Vagina (tissue), 2 donors: ENCODE measurements around the gene KMT2E. TPM values are rescaled to one million over a fixed set of nuclear protein-coding genes. Genes with fewer than 3 reads are reported as not detected.

Source experiments
- DNase-seq, 2 donors: peaks; one replicate each; pipeline ENCODE4 v3.0.0-alpha.2; 2017; ENCODE audit errors: extremely low spot score in 2 of 2
- H3K27ac ChIP-seq: fragments of 200-600 bp; sonication (generic); one replicate; pipeline ENCODE4 v1.5.1; 2019
- H3K27me3 ChIP-seq: fragments of 200-600 bp; sonication (generic); one replicate; pipeline ENCODE4 v1.5.1; 2019
- H3K36me3 ChIP-seq, 2 donors: fragments of 200-600 bp; sonication (generic); one replicate each; pipeline ENCODE4 v1.5.1; 2017 to 2019
- H3K4me1 ChIP-seq: fragments of 200-600 bp; sonication (generic); one replicate; pipeline ENCODE4 v1.5.1; 2019
- H3K4me3 ChIP-seq, 2 donors: fragments of 200-600 bp; sonication (generic); 1 replicate in 1 of 2; 2 replicates in 1 of 2; pipeline ENCODE4 v1.5.1; 2016 to 2019
- H3K9me3 ChIP-seq: fragments of 200-600 bp; sonication (generic); one replicate; pipeline ENCODE4 v1.5.1; 2019
- CTCF ChIP-seq, 3 experiments: fragments of 450-650 bp in 2 of 3; fragments of 200-600 bp in 1 of 3; sonication (generic) in 1 of 3; IDR thresholded peaks; one replicate each; pipeline ENCODE4 v1.5.1; 2017 to 2019; ENCODE audit warnings: antibody characterized with exemption in 3 of 3, mild to moderate bottlenecking in 2 of 3, moderate library complexity in 2 of 3
- POLR2A ChIP-seq, 2 donors: fragments of 450-650 bp; IDR thresholded peaks; one replicate each; pipeline ENCODE4 v1.6.1; 2017; ENCODE audit warnings: antibody characterized with exemption in 2 of 2, mild to moderate bottlenecking in 2 of 2, moderate library complexity in 2 of 2
- POLR2AphosphoS5 ChIP-seq, 2 donors: sonication (generic); formaldehyde crosslinking; IDR thresholded peaks; one replicate each; pipeline ENCODE4 v1.9.0; 2017; ENCODE audit warnings: antibody characterized with exemption in 2 of 2, mild to moderate bottlenecking in 2 of 2, low read depth in 1 of 2; ENCODE audit not compliant: insufficient read depth in 1 of 2
- intact Hi-C: fragments of 100-400 bp; cut with DNase I; formaldehyde crosslinking; loops from one replicate; pipeline ENCODE4 v1.15.1; 2023
- total RNA-seq: library from RNA; depleted of rRNA; stranded (reverse); fragments of >200 nt; gene quantifications from one replicate; pipeline ENCODE4 v1.2.3, GENCODE V29; 2016

The KMT2E gene
- total RNA-seq, 1 donor from 2014 or later = 98.7 TPM

GRCh38 chr7:105098863-105099515 lies 85.0 kb downstream of the KMT2E start:
- DNase-seq = no peak
- peaks cover 40% of the 10 kb centered on the region for H3K4me1 ChIP-seq
- intact Hi-C loops = no loop called here
- no peak overlapping the region for H3K4me3 ChIP-seq
- H3K9me3 ChIP-seq = no peaks in the 10 kb centered on the region
- H3K36me3 ChIP-seq = peaks cover 0 to 20% of the 10 kb centered on the region in 2 donors
- H3K27me3 ChIP-seq = no peaks in the 10 kb centered on the region
- H3K27ac ChIP-seq = no peak overlapping the region
- no peak for TF ChIP-seq CTCF (IDR thresholded peaks at IDR 0.05)
- peak in 1 of 2 donors; percentile 35 for TF ChIP-seq POLR2AphosphoS5 (IDR thresholded peaks at IDR 0.05; ENCODE audit: insufficient read depth in 1 of 2, low read depth in 1 of 2)

GRCh38 chr7:105101864-105102263 lies 87.9 kb downstream of the KMT2E start:
- Histone ChIP-seq H3K4me1 (peaks cover 35% of the 10 kb centered on the region), H3K36me3 (peaks cover 0 to 36% of the 10 kb centered on the region in 2 donors), H3K4me3 (no peak overlapping the region), H3K9me3 (no peaks in the 10 kb centered on the region), H3K27ac (no peak overlapping the region), H3K27me3 (no peaks in the 10 kb centered on the region)
- DNase-seq = no peak
- intact Hi-C loops = no loop called here
- TF ChIP-seq POLR2A (IDR thresholded peaks at IDR 0.05) (no peak), POLR2AphosphoS5 (IDR thresholded peaks at IDR 0.05; ENCODE audit: insufficient read depth in 1 of 2, low read depth in 1 of 2) (no peak), CTCF (IDR thresholded peaks at IDR 0.05) (no peak)

GRCh38 chr7:105102557-105103352 lies 88.8 kb downstream of the KMT2E start:
- peaks cover 0 to 44% of the 10 kb centered on the region in 2 donors for H3K36me3 ChIP-seq

GRCh38 chr7:105105579-105105978 lies 91.6 kb downstream of the KMT2E start:
- Histone ChIP-seq H3K4me1 (peaks cover 9% of the 10 kb centered on the region), H3K27ac (no peak overlapping the region), H3K27me3 (no peaks in the 10 kb centered on the region), H3K4me3 (no peak overlapping the region), H3K9me3 (no peaks in the 10 kb centered on the region), H3K36me3 (peaks cover 0 to 59% of the 10 kb centered on the region in 2 donors)
- DNase-seq = no peak
- TF ChIP-seq CTCF (IDR thresholded peaks at IDR 0.05) = no peak
- TF ChIP-seq POLR2AphosphoS5 (IDR thresholded peaks at IDR 0.05; ENCODE audit: insufficient read depth in 1 of 2, low read depth in 1 of 2) = no peak
- intact Hi-C loops = no loop called here

More at GRCh38 chr7:105102557-105103352, 88.8 kb downstream of the KMT2E start:
- no peaks in the 10 kb centered on the region for H3K27me3 ChIP-seq
- H3K9me3 ChIP-seq = no peaks in the 10 kb centered on the region
- no peak overlapping the region for H3K4me3 ChIP-seq
- intact Hi-C loops = no loop called here
- no peak overlapping the region for H3K27ac ChIP-seq
- TF ChIP-seq POLR2AphosphoS5 (IDR thresholded peaks at IDR 0.05; ENCODE audit: insufficient read depth in 1 of 2, low read depth in 1 of 2) (no peak), CTCF (IDR thresholded peaks at IDR 0.05) (no peak), POLR2A (IDR thresholded peaks at IDR 0.05) (no peak)
- DNase-seq = no peak
- peaks cover 26% of the 10 kb centered on the region for H3K4me1 ChIP-seq

GRCh38 chr7:105106473-105106872 lies 92.5 kb downstream of the KMT2E start:
- peaks cover 0 to 68% of the 10 kb centered on the region in 2 donors for H3K36me3 ChIP-seq
- H3K4me1 ChIP-seq = peaks cover 9% of the 10 kb centered on the region
- H3K4me3 ChIP-seq = no peak overlapping the region
- no peak overlapping the region for H3K27ac ChIP-seq
- no peaks in the 10 kb centered on the region for H3K9me3 ChIP-seq
- no peak for DNase-seq
- no peak for TF ChIP-seq POLR2A (IDR thresholded peaks at IDR 0.05)
- TF ChIP-seq POLR2AphosphoS5 (IDR thresholded peaks at IDR 0.05; ENCODE audit: insufficient read depth in 1 of 2, low read depth in 1 of 2) = no peak
- TF ChIP-seq CTCF (IDR thresholded peaks at IDR 0.05) = no peak
- no peaks in the 10 kb centered on the region for H3K27me3 ChIP-seq
- intact Hi-C loops = no loop called here
